Measurements from ENCODE around the gene FSIP1.

FSIP1 gene

DNA sequence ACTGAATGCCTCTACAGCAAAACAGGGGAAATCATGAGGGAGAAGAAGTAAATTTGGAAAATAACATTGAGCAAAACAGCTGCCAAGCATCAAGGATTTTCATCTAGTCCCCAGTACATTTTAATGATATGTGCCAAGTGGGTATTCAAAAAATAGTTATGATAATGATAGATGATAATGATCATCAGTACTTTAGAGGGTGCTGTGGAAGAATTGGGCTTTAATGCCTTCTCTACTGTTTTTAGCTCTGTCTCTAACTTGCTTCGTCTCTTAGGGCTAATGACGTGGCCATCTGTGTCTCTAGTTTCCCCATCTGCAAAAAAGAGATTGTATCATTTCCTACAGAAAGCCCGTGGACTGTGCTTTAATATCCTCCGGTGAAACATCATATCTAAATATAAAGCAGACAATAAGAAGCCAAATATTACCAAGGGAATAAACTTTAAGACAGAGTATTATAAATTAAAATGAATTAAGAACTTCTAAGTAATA lies 10.2 kb upstream of the FSIP1 start:
- DNase-seq (ENCODE audit: low spot score) (no peak), FAIRE-seq (no peak)

DNA sequence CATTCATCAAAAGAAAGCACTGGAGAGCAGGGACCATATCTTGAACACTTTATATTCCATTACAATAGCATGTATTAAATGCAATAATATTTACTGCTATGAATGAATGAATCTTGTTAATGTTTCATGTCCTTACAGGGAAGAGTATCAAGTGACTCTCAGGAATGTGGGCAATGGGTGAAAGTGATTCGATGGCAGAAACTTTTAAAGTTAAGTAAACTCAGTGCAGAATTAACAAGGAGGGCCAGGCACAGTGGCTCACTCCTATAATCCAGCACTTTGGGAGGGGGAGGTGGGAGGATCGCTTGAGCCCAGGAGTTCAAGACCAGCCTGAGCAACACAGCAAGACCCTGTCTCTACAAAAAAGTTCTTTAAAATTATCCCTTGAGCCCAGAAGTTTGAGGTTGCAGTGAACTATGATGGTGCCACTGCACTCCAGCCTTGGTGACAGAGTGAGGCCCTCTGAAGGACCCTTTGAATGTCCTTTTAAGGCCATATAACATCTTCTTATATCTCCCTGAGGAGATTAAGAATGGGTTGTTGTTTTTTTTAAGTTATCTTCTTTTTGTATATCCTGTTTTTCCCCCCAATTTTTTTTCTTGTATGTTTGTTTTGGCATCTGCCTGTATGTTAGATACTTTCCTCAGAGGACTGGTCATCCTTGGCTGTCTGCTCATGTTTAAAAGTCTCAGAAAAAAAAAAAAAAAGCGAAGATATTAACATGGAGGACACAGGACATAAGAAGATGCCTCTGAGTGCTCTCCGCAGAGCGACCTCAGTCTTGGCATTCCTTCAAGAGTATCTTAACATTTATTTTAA lies 9.6 kb upstream of the FSIP1 start:
- DNase-seq (ENCODE audit: low spot score) (no peak), FAIRE-seq (no peak)

DNA sequence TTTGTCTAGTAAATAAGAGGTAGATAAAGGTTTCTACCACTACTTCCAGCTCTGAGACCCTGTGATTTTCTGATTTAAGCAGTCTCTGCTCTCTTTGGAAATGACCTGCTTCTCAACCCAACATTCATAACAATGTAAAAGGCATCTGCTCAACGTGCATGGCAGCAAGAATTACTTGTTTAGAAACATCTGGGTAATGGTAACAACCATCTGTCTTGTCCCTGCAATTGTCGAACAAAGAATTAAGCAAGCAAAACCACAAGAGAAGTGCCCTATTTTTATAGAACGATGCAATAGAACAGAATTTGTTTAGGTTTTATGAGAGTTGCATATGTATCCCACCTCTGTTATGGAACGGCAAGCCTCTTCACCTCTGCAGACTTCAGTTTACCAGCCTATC lies 7.1 kb upstream of the FSIP1 start:
- DNase-seq (ENCODE audit: low spot score) (no peak), FAIRE-seq (no peak)

DNA sequence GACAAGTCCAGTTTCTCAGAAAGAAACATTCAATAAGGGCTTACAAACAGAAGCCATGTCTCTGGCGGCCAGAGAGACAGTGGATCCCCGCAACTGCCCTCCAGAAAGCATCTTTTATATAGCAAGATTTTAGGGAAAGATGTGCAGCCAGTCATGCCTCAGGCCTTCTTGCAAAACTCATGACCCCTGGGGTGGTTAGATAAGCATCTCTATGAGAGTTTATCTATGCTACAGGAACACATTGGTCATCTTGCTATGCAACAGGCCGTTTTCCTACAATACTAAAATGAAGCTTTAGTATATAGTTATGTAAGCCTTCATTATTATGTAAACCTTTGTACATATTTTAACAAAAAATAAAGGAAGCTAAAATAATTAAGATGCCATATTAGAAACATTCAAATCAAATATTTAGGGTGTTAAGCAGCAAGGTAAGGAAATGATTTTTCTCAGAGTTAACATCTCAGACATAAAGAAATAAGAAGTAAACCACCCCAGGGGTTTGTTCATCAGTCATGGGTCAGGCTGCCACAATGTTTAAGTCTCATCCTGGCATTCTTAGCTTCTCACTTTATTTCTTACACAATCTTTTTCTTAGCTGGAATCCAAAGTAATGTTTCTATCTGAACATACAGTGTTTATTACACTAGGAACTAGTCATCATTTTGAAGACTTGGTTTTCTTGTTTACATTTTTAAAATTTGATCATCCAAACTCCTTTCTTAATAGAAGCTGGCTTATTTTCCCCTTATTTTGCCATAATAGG lies 6.3 kb upstream of the FSIP1 start:
- FAIRE-seq (no peak), DNase-seq (ENCODE audit: low spot score) (no peak)

DNA sequence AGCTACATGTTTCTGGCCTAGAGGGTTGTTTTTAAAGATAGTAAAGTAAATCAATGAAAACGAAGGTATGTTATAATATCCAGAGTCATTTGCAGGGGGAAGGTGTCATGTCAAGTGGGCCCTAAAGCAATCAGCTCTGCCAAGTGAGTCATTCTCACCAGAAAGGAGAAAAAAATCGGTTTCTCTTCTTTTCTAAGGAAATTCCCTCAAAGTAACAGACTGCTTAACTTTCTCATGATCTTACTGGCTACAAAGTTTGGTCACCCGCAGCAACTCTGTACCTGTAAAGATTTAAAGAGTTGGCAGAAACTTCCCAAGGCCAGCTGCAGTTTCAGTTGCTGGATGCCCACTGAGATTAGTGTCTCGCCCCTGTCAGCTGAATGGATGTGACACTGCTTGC lies 5.5 kb upstream of the FSIP1 start:
- DNase-seq (ENCODE audit: low spot score) (no peak), FAIRE-seq (no peak)

DNA sequence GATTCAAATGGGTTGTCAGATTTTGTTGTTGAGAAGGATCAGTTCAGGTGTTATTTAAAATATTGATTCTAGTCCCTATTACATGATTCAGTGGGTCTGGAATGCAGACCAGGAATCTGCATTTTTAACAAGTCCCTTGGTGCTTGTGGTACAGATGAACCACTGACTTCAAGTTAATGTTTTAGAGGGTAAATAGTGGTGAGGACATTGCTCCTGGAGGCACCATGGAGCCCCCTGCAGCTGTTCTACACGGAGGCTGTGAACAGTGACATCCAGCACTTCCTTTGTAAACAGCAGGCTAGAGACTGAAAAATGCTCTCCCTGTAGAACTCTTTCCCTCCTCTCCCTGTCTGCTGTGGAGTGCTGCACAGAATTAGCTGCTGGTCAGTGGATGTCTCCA lies 4.8 kb upstream of the FSIP1 start:
- DNase-seq (ENCODE audit: low spot score) (peak; percentile 21), FAIRE-seq (no peak)

DNA sequence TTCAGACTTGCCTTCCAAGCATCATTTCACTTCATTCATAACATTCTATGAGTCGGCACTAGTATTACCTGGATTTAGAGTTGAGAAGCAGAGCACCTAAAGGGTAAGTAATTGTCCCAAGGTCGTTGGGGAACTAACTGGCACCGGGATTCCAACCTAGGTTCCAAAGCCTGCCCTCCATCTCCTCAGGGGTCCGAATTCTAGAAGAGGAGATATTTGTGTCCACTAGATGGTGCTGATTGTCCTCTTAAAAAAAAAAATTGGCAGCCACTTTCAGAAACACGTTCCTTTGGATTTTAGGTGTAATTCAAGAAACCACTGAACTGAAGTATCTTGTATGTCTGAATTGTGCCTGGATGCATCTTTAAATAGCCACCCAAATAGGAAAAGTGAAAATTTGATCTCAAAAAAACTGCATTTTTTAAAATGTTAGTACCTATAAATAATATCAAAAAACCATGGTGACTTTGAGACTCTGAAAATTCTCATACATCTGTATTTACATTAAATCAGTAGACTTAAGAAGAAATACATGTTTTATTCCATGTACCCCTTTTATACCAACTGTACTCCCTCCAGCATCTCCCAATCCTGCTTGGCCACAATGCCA lies 3.9 kb upstream of the FSIP1 start:
- DNase-seq (ENCODE audit: low spot score) (peak; percentile 38), FAIRE-seq (peak; percentile 16)

DNA sequence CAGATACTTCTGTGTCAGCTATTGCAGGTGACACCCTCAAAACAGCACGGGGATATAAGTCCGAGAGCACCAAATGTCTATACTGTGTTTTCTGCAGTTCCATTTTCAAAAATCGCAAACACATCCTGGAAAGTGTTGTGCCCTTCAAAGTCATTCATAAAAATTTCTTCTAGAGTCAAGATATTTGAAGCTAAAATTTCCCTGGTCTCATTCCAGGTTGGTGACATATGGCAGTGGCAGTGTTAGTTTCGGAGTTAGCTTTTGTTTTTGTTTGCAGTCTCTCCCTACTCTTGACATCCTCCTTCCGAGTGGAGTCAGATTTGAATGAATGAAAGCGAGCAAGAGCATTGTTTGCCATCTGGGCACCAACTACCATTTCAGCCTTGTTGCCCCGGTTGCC lies 3.2 kb upstream of the FSIP1 start:
- no peak for DNase-seq (ENCODE audit: low spot score)
- FAIRE-seq: no peak

DNA sequence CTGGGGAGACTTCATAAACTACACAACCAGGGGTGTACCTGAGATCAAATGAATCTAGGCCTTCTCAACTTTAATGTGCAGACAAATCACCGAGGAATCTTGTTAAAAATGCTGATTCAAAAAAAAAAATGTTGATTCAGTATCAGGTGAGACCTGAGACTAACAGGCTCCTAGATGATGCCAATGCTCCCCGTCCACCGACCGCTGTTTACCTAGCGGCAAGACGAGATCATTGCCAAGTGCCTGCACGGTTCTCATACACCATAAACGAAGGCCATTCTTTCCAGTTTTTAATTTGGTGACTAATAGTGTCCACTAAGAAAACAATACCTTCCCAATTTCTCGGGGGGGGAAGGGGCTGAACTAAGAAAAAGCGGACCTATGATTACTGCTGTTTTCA lies 2.5 kb upstream of the FSIP1 start:
- FAIRE-seq: no peak

DNA sequence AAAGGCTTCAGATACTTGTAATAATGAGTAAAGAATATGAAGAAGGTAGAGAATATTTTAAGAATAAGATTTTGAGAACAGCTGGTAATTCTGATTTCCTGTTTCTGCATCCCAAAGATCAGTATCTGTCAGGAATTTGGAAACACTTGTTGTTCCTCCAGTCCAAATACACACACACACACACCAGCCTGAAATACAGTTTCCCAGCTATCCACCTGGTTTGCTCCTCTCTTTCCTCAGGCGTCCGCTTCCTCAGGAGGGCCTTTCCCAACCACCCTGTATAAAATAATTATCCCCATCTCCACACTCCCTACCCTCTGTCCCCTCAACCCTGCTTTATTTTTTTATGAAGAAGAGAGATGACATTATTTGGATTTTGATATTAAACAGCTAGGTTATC lies 2.0 kb upstream of the FSIP1 start:
- DNase-seq (ENCODE audit: low spot score): no peak
- no peak for FAIRE-seq

More for the DNA sequence above, 2.5 kb upstream of the FSIP1 start:
- DNase-seq (ENCODE audit: low spot score): no peak

DNA sequence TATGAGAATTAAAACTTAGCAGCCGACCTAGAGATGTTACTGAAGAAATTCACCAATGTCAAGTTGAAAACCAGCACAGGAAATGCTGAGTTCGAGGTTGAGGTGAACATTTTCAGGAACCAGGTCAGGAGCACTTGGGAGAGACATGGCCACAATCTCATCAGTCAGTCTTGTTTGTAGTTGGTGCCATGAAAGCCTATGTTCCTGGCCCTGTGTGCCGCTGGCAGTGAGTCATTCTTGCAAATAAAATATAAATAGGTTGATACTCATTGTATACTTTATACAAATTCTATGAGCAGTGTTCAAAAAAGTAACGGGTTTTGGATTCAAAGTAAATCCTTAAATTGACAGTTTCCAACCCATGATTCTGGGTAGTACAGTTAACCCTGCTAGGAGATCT lies 1.5 kb upstream of the FSIP1 start:
- DNase-seq (ENCODE audit: low spot score) (no peak), FAIRE-seq (no peak)

DNA sequence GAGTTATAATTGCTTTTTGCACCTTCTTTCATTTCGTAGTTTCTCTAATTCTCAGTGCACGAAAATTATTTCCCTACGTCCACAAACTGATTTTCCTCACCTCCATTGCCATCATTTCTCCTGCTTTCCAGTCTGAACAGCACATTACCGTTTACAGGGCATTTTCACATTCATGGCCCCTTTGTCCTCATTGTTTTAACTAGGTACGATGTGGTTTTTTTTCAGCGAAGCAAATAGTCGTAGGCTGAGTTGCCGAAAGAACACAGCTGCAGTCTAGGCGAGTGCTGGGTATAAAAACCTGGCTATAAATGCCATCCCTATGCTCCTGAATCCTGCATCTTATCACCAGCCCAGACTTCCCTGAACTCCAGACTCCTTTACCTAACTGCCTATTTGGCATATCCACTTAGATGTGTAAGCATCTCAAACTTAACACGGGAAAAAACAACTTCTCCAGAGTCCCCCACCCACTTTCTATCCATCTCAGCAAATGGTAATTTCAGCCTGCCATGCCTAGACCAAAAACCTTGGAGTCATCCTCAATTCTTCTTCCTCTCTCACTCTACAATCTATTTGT lies 691 bp upstream of the FSIP1 start:
- DNase-seq (ENCODE audit: low spot score): no peak
- FAIRE-seq: no peak

DNA sequence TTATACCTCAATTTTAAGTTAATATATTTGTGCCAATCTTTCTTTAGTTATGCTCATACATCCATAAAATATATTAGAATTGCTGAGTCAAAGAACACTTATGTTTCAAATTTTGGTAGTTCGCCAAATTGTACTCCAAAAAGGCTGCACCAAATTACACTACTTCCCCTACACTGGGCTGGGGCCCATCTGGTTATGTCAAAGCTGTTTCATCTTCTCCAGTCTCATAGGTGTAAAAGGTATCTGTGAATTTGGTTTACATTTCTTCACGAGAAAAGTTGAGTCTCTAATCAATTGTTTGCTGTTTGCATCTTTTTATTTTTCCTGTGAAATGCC lies 706 bp downstream of the FSIP1 start:
- DNase-seq (ENCODE audit: low spot score) (no peak), FAIRE-seq (no peak)

DNA sequence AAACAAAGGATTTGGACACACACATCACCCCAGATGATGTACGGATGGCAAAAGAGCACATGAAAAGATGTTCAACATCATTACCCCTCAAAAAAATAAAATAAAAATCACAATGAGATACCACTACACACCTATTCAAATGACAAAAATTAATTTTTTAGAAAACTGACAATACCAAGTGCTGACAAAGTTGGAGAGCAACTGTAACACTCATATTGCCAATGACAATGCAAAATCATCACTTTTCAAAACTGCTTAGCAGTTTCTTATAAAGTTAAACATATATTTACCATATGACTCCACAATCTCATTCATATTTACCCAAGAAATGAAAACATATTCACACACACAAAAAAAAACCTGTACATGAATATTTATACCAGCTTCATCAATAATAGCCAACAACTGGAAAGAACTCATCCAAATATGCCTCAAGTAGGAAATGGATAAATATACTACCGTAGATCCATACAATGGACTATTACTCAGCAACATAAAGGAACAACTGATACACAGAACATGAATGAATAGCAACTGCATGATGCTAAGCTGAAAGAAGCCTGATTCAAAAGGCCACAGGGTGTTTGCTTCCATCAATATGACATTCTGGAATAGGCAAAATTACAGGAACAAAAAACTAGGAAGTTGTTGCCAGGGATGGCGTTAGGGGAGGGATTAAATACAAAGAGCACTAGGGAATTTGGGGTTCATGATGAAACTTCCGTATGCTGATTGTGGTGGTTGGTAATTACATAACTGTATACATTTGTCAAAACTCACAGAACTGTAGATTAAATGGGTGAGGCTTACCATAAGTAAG lies 1.3 kb downstream of the FSIP1 start:
- no peak for FAIRE-seq

DNA sequence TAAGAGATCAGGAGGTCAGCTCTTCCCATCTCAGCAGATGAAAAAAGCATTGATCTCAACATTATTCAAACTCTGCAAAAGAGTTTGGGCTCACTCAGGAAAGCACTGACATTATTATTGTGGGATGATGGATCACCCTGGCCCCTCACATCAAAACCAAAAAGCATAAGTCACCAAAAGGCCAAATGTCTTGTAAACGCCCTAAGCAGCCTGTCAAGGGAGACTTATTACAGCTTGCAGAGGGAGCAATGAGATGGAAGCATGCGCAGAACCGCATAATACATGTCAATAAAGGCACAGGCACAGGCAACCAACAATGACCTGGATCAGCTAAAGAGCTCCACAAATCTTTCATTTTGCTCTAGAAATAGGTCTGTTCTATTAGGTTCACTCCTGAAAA lies 4.6 kb downstream of the FSIP1 start:
- no peak for DNase-seq (ENCODE audit: low spot score)
- FAIRE-seq: no peak

More for the DNA sequence above, 1.3 kb downstream of the FSIP1 start:
- no peak for DNase-seq (ENCODE audit: low spot score)

DNA sequence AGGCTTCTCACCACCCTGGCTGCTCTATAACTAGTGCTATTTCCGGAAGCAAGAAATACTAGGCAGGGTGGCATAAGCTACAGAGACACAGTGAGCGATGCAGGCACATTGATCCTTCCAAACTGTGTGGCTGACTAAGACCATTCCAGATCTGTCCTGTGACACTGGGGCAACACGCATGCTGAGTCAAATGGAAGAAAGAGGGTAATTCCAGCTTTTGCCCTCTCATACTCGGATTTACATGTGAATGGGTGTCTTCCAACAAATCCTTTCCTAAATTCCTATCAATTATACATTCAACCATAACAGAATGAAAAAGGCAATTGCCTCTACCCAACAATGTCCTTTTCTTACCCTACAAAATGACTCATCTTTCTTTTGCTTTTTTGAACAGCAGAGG lies 5.1 kb downstream of the FSIP1 start:
- DNase-seq (ENCODE audit: low spot score): no peak
- no peak for FAIRE-seq

DNA sequence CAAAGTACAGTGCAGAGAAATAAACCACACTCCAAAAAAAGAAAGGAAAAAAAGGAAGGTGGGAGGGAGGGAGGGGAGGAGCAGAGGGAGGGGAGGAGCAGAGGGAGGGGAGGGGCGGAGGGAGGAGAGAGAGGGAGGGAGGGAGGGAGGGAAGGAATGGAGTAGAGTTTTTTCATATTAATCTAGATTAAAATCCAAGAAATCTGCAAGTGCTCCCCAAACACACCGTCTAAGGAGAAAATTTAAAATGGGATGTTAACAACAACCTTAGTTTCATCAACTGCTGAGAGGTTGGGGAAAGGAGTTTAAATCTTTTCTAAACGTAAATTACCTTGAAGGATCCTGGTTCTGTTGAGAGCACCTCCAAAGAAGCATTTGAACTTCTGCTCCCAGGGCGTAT lies 6.6 kb downstream of the FSIP1 start:
- no peak for DNase-seq (ENCODE audit: low spot score)
- FAIRE-seq: no peak

DNA sequence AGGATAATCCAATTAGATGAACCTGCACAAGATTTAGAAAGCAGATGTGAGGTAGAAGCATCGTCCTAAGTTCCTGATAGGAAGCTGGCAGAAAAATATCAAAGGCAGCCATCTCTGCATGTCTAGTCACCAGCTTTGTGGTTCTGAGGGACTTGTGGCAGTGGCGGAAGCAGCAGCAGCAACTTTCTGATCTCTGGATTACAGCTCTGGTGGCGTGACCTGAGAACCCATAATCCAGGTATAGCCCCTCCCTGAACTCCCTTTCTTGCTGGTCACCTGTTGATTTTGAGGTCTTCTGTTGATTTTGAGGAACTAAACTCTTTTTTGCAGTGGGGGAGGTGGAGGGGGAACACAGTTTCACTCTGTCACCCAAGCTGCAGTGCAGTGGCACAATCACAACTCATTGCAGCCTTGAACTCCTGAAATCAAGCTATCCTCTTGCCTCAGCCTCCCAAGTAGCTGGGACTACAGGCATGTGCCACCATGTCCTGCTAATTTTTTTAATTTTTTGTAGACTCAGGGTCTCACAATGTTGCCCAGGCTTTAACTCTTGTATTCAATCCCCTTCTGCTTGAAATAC lies 7.9 kb downstream of the FSIP1 start:
- FAIRE-seq: no peak
- DNase-seq (ENCODE audit: low spot score): no peak

DNA sequence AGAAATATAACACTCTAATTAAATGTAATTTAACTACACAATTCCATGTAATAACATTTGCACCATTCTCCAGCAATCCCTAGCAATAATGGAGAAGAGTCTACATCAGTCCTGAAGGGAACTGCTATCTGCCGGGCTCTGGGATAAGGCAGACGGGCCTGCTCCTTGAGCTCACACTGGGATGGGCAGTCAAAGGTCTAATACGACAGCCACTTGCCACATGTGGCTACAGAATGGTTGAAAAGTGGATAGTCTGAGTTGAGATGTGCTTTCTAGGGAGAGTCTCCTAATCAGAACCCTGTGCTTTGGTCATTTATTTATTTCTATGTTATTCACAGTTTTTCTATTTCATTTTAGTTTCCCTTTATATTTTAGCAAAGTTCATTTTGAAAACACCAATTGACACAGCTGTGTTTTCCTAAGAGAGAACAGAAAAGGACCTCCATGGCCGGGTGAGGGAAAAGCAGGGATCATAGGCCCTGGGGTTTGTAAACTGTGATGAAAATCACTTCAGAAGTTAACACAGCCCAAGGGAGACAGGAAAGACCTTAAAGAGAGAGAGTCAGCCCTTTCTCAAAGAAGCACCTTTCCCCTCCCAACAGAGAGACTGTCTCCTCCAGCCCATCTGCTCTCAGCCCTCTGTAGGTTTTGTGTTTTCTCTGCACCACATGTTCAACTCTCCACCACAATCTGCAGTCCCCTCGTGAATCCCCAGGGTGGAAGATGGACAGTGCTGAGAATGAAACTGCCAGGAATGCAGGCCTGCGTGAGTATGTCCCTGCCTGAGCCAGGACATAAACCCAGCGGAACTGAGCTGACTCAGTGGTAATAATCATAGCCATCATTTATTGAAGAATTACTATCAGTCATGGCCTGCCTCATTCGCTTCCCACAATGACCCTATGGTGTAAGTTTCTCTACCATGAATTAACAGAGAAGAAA lies 11.6 kb downstream of the FSIP1 start:
- no peak for FAIRE-seq

DNA sequence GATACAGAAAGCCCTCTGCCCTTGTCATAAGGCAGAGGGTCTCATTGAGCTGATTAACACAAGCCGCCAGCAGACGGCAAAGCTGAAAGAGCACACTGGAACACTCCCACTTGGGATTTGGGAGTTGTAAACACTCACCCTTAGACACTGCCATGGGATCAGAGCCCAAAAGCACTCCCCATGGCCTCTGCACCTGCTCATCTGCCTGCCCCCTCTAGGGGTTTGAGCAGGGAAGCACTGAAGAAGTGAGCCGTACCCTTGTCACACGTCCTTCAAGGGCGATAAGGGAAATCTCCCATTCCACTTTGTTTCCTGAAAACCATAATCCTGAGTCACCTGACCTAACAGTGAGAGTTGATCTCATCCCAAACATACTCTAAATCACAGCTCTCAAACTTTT lies 14.7 kb downstream of the FSIP1 start:
- DNase-seq (ENCODE audit: low spot score) (no peak), FAIRE-seq (no peak)

More for the DNA sequence above, 11.6 kb downstream of the FSIP1 start:
- DNase-seq (ENCODE audit: low spot score): peak; percentile 22

Measured in RCC 7860 (cell line).